Measurements from ENCODE around the gene WWOX.

DNA sequence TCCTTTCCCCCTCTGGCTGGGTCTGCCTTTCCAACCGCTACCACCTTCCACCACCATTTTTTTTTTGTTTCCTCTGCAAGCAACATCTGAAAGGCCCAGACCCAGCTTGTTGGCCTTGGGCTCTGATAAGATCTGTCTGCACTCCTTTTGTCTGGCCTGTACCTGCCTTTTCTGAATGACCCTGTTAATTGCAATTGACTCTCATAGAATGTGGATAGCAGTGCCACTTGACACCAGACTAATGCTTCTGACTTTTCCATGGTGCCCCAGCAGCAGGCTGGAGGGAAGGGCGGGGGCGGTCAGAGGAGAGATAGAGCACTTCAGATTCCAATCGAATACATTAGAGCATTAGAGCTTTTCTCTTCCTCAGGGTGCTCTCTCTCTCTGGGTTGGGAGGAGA is 538.9 kb downstream of the WWOX start:
- TF ChIP-seq CSDC2 (CRISPR knock-in tag; IDR thresholded peaks at IDR 0.05) (no peak), TCF4 (CRISPR knock-in tag; IDR thresholded peaks at IDR 0.05; ENCODE audit: borderline replicate concordance) (no peak), ZFP30 (CRISPR knock-in tag; IDR thresholded peaks at IDR 0.05) (no peak), SNAI2 (CRISPR knock-in tag; IDR thresholded peaks at IDR 0.05) (no peak)

Data from SK-N-SH treated with all-trans-retinoic acid at 6 μM for 48 hours (cell line).